Activated naive CD4-positive, alpha-beta T cell (primary cell): ENCODE measurements around the gene STIL.
"Not testable (repeated sequence)": the region's sequence is repeated elsewhere in the genome, so short reads cannot be mapped to it uniquely, and the experiment has no call there.

Experiments used
- DNase-seq, 4 experiments: peaks; one replicate each; lab custom pipeline; 2025; lab: John Stamatoyannopoulos, UW

Gene STIL

GRCh38 chr1:47313915-47314664 lies at the start of gene STIL:
TSS of gene STIL (minus strand) at chr1:47314147. CDS start at chr1:47310319, 3,828 bp downstream.
- peak; percentile 88 to 92 (median 90) for DNase-seq

GRCh38 chr1:47362828-47363227 lies 48.9 kb upstream of the STIL start:
- no peak for DNase-seq

DNA sequence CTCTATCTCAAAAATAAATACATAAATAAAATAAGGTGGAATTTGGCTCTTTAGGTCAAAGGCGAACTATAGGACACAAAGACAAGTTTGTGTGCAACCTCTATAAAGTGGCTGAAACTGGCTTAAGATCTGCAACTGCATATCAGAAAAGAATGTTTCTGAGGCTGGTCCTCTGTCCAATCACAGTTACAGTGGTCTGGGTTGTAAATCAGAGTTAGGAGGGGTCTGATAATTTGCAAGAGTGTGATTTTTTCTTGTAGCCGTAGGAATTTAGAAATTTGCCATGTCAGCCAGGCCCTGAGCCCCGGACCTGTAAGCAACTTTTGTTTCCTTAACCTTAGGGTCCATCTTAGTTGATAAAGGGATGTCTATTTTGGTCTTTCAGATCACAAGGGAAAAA lies 47.4 kb upstream of the STIL start:
- DNase-seq, result no peak

DNA sequence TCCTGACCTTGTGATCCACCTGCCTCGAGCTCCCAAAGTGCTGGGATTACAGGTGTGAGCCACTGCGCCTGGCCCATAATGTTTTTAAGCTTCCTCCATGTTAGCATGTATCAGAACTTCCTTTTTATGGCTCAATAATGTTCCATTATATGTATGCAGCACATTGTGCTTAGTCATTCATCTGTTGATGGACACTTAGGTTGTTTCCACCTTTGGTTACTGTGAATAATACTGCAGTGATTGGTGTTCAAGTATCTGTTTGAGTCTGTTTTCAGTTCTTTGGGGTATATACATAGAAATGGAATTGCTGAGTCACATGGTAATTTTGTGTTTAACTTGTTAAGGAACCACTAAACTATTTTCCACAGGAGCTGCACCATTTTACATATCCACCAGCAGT lies 37.4 kb upstream of the STIL start:
- no peak for DNase-seq

DNA sequence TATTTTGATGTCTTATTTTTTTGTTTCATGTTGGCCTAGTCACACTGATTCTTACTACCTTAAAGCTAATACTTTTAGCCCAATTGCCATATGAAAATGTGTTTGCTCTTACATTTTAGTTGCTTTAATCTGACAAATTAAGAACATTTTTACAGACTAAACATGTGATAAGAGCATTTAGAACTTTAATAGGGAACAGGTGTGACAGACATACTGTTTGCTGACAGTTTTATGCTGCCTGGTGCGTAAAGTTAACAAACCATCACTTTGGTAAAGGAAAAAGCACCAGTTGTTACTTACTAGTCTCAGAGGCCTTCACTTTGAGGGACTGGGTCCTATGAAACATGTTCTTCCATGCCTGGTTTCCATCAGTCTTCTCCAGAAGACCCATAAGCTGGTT lies 34.3 kb upstream of the STIL start:
- no peak for DNase-seq

DNA sequence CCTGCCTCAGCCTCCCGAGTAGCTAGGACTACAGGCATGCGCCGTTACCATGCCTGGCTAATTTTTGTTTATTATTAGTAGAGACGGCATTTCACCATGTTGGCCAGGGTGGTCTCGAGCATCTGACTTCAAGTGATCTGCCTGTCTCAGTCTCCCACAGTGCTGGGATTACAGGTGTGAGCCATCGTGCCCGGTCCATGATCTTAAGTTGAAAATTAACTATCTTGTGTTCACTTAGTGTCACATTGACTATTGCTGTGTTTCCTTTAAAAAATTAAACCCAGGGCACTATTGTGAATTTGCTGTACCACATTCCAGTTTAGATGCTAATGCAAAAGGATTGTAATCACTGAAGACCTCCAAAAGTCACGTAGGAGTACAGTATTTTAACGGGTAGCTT lies 33.8 kb upstream of the STIL start:
- DNase-seq, result no peak

DNA sequence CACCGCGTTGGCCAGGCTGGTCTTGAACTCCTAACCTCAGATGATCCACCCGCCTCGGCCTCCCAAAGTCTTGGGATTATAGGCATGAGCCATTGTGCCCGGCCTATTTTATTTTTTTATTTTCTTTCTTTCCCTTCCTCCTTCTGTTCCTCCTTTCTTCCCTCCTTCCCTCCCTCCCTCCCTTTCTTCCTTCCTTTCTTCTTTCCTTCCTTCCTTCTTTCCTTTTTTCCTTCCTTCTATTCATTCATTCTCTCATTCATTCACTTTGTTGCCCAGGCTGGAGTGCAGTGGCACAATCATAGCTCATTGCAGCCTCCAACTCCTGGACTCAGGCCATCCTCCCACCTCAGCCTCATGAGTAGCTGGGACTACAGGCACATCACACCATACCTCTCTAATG lies 33.0 kb upstream of the STIL start:
- DNase-seq, result not testable (repeated sequence)

- DNase-seq, result no peak
Measured at GRCh38 chr1:47340227-47340626, 26.3 kb upstream of the STIL start.

DNA sequence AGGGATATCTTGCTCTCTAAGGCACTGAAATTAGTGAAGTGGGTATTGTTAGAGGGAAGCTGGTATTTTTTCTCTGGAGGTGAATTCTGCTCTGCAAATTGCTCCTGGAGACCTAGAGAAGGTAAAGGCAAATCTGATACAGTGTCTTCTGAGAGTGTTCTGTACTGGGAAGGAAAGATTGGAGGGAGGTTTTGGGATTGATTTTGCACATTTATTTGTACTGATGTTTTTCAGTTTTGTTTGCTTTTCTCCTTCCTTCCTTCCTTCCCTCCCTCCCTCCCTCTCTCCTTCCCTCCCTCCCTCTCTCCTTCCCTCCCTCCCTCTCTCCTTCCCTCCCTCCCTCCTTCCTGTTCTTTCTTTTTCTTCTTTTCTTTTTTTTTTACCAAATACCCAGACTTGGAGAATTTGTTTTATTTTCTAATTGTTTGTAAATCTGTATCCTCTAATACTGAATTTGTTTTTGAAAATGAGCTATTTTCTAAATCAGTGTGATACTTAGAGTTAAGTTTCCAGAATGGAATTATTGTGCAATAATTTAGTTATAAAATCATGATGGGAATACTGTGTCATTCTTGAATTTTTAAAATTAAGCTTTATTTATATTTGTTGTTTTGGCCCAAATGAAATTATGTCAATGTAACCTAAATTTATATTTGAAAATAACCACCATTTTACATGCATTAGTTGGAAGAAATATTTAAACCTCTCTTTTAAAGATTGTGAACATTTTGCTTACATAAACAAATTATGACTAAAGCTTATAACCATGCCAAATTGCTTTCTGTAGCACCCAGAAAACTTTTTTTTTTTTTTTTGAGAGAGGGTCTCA lies 24.5 kb upstream of the STIL start:
- DNase-seq, result no peak

DNA sequence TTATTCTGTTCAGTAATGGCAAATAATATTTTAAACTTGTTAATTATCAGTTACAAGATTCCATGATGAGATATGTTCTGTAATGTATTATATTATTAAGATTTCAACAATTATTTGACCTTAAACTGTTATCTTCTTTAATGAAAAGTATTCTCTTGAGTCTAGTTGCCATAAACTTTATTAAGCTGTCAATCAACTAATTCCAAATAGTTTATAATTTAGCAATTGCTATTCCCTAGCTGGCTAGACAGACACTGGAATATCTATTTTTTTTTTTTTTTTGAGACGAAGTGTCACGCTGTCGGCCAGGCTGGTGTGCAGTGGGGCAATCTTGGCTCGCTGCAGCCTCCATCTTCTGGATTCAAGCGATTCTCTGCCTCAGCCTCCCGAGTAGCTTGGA lies 23.4 kb upstream of the STIL start:
- DNase-seq, result no peak

DNA sequence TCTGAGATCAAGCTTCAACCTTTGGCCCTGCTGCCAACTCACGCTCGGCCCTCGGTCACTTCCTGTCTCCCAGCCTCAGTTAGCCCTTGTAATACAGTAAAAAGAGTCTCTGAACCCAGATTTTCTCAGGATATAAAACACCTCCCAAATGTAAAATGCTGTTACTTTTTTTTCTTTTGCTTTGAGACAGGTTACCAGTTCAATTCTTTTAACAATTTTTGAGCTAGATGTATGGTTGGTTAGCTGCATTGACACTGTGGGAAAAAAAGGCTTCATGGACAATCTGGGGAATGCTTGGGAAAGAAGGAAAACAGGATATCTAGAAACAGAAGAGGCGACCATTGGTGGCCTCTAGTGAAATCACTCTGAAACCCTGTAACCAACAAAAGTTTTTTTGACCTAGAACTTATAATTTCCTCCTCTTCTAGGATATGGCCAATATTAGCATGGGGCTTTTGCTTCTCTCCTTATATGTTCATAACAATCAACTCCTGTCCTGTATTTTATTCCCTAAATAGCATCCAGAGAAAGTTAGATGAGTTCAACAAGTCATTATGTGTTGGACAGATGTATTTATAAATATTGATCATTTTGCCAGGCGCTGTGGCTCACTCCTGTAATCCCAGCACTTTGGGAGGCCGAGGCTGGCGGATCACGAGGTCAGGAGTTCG lies 21.0 kb upstream of the STIL start:
- no peak for DNase-seq

- peak; percentile 38 to 65 (median 42) for DNase-seq
Measured at GRCh38 chr1:47333922-47334764, 20.2 kb upstream of the STIL start.

- peak; percentile 40 to 62 (median 44) for DNase-seq
Measured at GRCh38 chr1:47333578-47333921, 19.6 kb upstream of the STIL start, which contains the start of gene CMPK1. TSS of gene CMPK1 (plus strand) at chr1:47333790. CDS start at chr1:47333946, 156 bp downstream.

DNA sequence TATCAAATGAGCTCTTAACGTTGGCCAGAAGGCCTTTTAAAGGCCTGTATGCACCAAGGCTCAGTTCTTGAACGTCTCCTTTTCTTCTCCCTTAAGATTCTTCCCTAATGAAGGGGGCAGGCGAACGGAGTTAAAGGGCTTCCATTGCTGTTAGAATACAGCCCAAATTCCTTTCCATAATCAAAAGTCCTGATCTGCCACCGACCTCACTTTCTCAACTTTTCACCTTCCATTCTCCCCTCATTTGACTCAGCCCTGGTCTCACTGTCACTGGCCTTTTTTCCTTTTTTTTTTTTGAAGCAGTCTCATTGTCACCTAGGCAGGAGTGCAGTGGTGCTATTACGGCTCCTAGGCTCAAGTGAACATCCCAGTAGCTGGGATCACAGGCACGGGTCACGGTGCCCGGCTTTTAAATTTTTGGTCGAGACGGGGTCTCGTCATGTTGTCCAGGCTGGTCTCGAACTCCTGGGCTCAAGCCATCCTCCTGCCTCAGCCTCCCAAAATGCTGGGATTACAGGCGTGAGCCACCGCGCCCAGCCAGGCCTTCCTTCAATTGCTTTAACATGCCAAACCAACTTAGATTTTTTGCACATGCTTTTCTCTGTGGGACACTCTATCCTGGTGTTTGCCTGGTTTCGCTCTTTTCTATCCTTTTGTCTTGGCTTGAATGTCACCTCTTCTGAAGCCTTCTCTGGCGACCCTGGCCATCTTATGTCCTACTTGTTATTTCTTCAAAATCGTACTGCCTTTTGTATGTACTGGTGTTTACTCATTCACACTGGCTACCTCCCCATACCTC lies 19.0 kb upstream of the STIL start:
- DNase-seq, result no peak

DNA sequence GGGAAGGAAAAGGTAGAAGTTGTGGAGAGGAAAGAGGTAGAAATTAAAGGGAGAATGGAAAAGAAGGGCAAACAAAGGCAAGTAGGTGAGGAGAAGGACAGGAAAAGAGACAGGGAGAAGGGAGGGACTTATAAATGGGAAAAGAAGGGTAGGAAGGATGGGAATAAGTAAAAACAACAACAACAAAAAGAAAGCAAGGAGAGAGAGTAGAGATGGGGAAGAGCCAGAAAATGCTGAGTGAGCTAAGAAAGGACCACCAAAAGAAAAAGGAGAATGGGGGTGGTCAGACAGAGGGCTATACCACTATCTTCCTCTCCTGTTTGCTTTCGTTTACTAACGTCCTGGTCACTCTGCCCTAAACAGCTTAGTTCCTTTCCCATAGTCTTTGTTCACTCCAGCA lies 17.9 kb upstream of the STIL start:
- no peak for DNase-seq

DNA sequence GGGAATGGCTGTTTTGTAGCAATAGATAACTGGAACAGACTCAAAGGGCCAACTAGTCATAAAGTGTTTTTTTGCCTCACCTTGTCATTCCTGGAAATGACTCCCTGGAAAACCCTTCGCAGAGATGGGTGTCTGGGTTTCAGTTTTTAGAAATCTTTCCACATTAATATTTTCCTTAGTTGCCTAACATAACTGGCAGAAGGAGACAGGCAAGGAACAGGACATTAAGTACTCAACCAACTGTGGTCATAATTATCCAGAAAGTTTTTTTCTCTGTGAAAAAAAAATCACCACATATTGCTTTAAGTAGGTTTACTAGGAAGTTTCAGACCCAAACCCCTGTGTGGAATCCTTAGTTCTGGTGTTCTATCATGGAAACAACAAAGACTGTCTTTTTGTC lies 16.3 kb upstream of the STIL start:
- no peak for DNase-seq

DNA sequence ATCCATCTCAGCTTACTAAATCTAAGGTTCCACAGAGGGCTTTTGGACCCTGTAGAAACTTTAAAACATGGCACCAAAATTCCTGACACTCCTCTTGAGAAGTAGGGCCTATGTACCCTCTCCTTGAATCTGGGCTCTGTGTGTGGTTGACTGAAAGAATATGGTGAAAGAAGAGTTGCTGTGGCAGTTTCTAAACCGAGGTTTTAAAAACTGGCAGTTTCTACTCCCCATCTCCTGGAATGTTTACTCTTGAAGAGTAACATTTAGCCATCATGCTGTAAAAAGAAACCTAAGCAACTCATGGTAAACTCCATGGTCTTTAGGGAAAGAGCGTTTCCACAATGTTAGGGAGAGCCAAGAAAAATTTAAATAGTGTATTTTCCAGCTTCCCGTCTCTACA lies 15.0 kb upstream of the STIL start:
- DNase-seq, result no peak

- DNase-seq, result no peak
Measured at GRCh38 chr1:47326271-47326670, 12.3 kb upstream of the STIL start.

DNA sequence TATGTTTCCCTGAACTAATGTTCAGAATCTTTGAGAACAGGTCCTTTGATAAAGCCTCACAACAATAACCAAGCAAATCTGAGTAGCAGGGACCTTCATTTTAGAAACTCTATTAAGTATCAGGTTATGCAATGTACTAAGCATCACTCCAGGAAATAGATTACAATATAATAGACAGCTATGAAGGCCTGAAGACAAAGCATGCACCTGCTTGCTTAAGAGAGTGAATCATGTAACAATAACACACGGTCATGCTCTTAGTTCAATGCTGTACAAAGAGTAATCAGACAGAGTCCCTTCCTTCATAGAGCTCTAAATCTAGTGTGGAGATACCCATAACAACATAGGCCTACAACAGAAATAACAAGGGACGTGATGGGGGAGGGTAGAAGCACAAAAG lies 11.6 kb upstream of the STIL start:
- DNase-seq, result no peak

- DNase-seq, result no peak
Measured at GRCh38 chr1:47324682-47325081, 10.7 kb upstream of the STIL start.

DNA sequence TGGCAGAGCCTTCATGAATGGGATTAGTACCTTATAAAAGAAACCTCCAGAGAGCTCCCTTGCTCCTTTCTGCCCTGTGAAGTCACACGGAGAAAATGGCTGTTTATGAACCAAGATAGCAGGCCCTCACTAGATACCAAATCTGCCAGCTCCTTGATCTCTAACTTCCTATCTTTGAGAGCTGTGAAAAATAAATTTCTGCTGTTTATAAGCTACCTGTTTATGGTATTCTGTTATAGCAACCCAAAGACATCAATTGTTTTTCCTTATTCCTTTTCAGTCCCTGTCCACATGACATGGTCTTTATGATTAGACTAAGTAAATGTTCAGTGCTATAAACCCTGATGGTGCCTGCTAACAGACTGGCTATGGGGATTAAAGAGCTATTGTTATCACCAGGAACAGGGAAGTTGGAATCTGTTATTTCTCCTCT lies 9.7 kb upstream of the STIL start:
- DNase-seq, result no peak
